HEK293 (cell line): ENCODE data around the gene LCTL.

Source experiments
- GLIS1 ChIP-seq: fragments of 450-650 bp; formaldehyde crosslinking; IDR thresholded peaks from 2 replicates; pipeline ENCODE4 v1.5.1; 2016; ENCODE audit warnings: missing biosample characterization, missing genetic modification characterization
- IKZF3 ChIP-seq: fragments of 450-650 bp; IDR thresholded peaks from 2 replicates; pipeline ENCODE4 v1.5.0; 2018; ENCODE audit warnings: missing biosample characterization, mild to moderate bottlenecking, missing genetic modification characterization, moderate library complexity
- KLF16 ChIP-seq: fragments of 450-650 bp; formaldehyde crosslinking; IDR thresholded peaks from 2 replicates; pipeline ENCODE4 v1.5.1; 2017; ENCODE audit warnings: missing biosample characterization, missing genetic modification characterization
- KLF9 ChIP-seq: fragments of 450-650 bp; formaldehyde crosslinking; IDR thresholded peaks from 2 replicates; pipeline ENCODE4 v1.5.1; 2016; ENCODE audit warnings: missing biosample characterization, missing genetic modification characterization, low read depth
- SCRT1 ChIP-seq: fragments of 450-650 bp; formaldehyde crosslinking; IDR thresholded peaks from 2 replicates; pipeline ENCODE4 v1.5.1; 2016; ENCODE audit warnings: missing biosample characterization, missing genetic modification characterization, borderline replicate concordance
- ZBTB1 ChIP-seq: fragments of 450-650 bp; formaldehyde crosslinking; IDR thresholded peaks from 2 replicates; pipeline ENCODE4 v1.5.1; 2016; ENCODE audit warnings: missing biosample characterization, missing genetic modification characterization
- ZBTB20 ChIP-seq: fragments of 450-650 bp; formaldehyde crosslinking; IDR thresholded peaks from 2 replicates; pipeline ENCODE4 v1.5.1; 2016; ENCODE audit warnings: missing biosample characterization, missing genetic modification characterization
- ZBTB48 ChIP-seq: fragments of 450-650 bp; formaldehyde crosslinking; IDR thresholded peaks from 2 replicates; pipeline ENCODE4 v1.5.1; 2016; ENCODE audit warnings: missing biosample characterization, missing genetic modification characterization
- ZBTB7A ChIP-seq: fragments of 450-650 bp; formaldehyde crosslinking; IDR thresholded peaks from 2 replicates; pipeline ENCODE4 v1.5.1; 2016; ENCODE audit warnings: low read depth, missing biosample characterization, missing genetic modification characterization
- ZFP3 ChIP-seq: fragments of 450-650 bp; formaldehyde crosslinking; IDR thresholded peaks from 2 replicates; pipeline ENCODE4 v1.5.1; 2016; ENCODE audit warnings: low read depth, missing biosample characterization, missing genetic modification characterization
- ZNF174 ChIP-seq: fragments of 450-650 bp; formaldehyde crosslinking; IDR thresholded peaks from 2 replicates; pipeline ENCODE4 v1.5.0; 2017; ENCODE audit warnings: missing biosample characterization, mild to moderate bottlenecking, missing genetic modification characterization
- ZNF184 ChIP-seq: fragments of 450-650 bp; IDR thresholded peaks from 2 replicates; pipeline ENCODE4 v1.5.1; 2018; ENCODE audit warnings: missing biosample characterization, mild to moderate bottlenecking, missing genetic modification characterization
- ZNF214 ChIP-seq: fragments of 450-650 bp; formaldehyde crosslinking; IDR thresholded peaks from 2 replicates; pipeline ENCODE4 v1.5.1; 2017; ENCODE audit warnings: missing biosample characterization, mild to moderate bottlenecking, missing genetic modification characterization, borderline replicate concordance
- ZNF239 ChIP-seq: fragments of 450-650 bp; formaldehyde crosslinking; IDR thresholded peaks from 2 replicates; pipeline ENCODE4 v1.5.1; 2016; ENCODE audit warnings: missing biosample characterization, missing genetic modification characterization
- ZNF24 ChIP-seq: fragments of 450-650 bp; formaldehyde crosslinking; IDR thresholded peaks from 2 replicates; pipeline ENCODE4 v1.5.1; 2016; ENCODE audit warnings: missing biosample characterization, missing genetic modification characterization
- ZNF404 ChIP-seq: fragments of 450-650 bp; formaldehyde crosslinking; IDR thresholded peaks from 2 replicates; pipeline ENCODE4 v1.5.1; 2017; ENCODE audit warnings: missing biosample characterization, missing genetic modification characterization
- ZNF501 ChIP-seq: fragments of 450-650 bp; formaldehyde crosslinking; IDR thresholded peaks from 2 replicates; pipeline ENCODE4 v1.5.1; 2016; ENCODE audit warnings: missing biosample characterization, missing genetic modification characterization
- ZNF621 ChIP-seq: fragments of 450-650 bp; formaldehyde crosslinking; IDR thresholded peaks from 2 replicates; pipeline ENCODE4 v1.5.1; 2017; ENCODE audit warnings: missing biosample characterization, missing genetic modification characterization
- ZNF623 ChIP-seq: fragments of 450-650 bp; formaldehyde crosslinking; IDR thresholded peaks from 2 replicates; pipeline ENCODE4 v1.5.1; 2016; ENCODE audit warnings: missing biosample characterization, missing genetic modification characterization
- ZNF777 ChIP-seq: fragments of 450-650 bp; formaldehyde crosslinking; IDR thresholded peaks from 2 replicates; pipeline ENCODE4 v1.5.1; 2017; ENCODE audit warnings: missing biosample characterization, missing genetic modification characterization, borderline replicate concordance
- TF ChIP-seq, protein P1 (sequence below): fragments of 450-650 bp; formaldehyde crosslinking; IDR thresholded peaks from 2 replicates; pipeline ENCODE4 v1.5.1; 2016; ENCODE audit warnings: missing biosample characterization, missing genetic modification characterization
- TF ChIP-seq, protein P2 (sequence below): fragments of 450-650 bp; formaldehyde crosslinking; conservative IDR thresholded peaks from 2 replicates; pipeline ENCODE4 v1.5.1; 2016; ENCODE audit warnings: low read depth, missing biosample characterization, missing genetic modification characterization
- TF ChIP-seq, protein P3 (sequence below): sonication (generic); formaldehyde crosslinking; IDR thresholded peaks from 2 replicates; pipeline ENCODE4 v1.8.1; 2022; ENCODE audit warnings: mild to moderate bottlenecking, moderate library complexity, missing genetic modification reagents
- TF ChIP-seq, protein P4 (sequence below): fragments of 450-650 bp; formaldehyde crosslinking; IDR thresholded peaks from 2 replicates; pipeline ENCODE4 v1.5.1; 2016; ENCODE audit warnings: missing biosample characterization, missing genetic modification characterization
- TF ChIP-seq, protein P5 (sequence below): IDR thresholded peaks from 2 replicates; pipeline ENCODE4 v1.6.1; 2011; ENCODE audit warnings: mild to moderate bottlenecking, low read depth, low read length, borderline replicate concordance
- TF ChIP-seq, protein P6 (sequence below): fragments of 450-650 bp; formaldehyde crosslinking; IDR thresholded peaks from 2 replicates; pipeline ENCODE4 v1.5.1; 2017; ENCODE audit warnings: missing biosample characterization, mild to moderate bottlenecking, missing genetic modification characterization, moderate library complexity

LCTL gene

DNA sequence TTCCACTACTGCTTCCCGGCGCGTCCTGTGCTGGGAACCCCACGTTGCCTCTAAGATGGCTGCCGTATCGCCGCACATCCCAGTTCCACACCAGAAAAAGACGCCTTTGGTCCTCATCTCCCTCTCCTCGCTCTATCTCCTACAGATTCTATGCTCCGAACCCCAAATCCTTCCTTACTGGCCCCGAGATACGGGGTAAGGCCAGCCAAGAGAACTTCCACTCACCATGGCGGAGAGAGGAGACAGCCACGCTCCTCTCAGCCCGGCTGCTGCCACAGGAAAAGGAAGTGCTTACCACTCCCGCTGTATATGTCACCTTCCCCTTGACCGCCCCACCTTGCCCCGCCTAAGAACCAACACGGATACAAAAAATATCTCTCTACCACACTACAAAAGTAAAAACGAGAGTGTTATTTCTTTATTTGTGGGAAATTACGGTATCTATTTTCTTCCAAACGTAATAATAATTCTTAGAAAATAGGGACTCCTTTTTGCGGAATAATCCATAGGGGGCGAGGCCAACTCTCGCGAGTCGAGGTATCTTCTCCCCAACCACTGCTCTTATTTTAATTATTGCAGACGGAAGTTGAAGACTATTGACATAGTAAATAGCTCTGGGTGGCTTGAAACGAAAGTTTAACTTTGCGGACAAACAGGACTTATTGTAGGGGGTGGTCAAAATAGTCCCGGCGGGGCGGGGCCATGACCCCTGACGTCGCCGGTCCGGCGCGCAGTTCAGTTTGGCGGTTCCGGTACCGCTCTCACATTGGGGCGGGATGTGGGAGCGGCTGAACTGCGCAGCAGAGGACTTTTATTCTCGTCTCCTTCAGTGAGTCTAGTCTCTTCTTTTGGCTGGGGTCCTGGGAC, 61.0 kb downstream of the LCTL start, which contains the start of the genes RPL4 and ZWILCH (continued):
- TF ChIP-seq, protein P1, sequence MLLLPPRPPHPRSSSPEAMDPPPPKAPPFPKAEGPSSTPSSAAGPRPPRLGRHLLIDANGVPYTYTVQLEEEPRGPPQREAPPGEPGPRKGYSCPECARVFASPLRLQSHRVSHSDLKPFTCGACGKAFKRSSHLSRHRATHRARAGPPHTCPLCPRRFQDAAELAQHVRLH = peak; percentile 97
- TF ChIP-seq, protein P2, sequence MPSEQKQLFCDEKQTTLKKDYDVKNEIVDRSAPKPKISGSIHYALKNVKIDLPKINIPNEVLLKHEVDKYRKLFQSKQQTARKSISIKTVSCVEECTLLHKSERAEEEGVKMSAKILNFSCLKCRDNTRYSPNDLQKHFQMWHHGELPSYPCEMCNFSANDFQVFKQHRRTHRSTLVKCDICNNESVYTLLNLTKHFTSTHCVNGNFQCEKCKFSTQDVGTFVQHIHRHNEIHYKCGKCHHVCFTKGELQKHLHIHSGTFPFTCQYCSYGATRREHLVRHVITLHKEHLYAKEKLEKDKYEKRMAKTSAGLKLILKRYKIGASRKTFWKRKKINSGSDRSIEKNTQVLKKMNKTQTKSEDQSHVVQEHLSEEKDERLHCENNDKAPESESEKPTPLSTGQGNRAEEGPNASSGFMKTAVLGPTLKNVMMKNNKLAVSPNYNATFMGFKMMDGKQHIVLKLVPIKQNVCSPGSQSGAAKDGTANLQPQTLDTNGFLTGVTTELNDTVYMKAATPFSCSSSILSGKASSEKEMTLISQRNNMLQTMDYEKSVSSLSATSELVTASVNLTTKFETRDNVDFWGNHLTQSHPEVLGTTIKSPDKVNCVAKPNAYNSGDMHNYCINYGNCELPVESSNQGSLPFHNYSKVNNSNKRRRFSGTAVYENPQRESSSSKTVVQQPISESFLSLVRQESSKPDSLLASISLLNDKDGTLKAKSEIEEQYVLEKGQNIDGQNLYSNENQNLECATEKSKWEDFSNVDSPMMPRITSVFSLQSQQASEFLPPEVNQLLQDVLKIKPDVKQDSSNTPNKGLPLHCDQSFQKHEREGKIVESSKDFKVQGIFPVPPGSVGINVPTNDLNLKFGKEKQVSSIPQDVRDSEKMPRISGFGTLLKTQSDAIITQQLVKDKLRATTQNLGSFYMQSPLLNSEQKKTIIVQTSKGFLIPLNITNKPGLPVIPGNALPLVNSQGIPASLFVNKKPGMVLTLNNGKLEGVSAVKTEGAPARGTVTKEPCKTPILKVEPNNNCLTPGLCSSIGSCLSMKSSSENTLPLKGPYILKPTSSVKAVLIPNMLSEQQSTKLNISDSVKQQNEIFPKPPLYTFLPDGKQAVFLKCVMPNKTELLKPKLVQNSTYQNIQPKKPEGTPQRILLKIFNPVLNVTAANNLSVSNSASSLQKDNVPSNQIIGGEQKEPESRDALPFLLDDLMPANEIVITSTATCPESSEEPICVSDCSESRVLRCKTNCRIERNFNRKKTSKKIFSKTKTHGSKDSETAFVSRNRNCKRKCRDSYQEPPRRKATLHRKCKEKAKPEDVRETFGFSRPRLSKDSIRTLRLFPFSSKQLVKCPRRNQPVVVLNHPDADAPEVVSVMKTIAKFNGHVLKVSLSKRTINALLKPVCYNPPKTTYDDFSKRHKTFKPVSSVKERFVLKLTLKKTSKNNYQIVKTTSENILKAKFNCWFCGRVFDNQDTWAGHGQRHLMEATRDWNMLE (tag by site-specific recombination) = peak; percentile 92
- TF ChIP-seq ZBTB1 (tag by site-specific recombination) = 0 out of 2 replicates have a peak, but pooled peaks have one; percentile 18
- TF ChIP-seq ZNF501 (tag by site-specific recombination) = peak; percentile 71
- TF ChIP-seq KLF9 (tag by site-specific recombination) = peak; percentile 67
- TF ChIP-seq ZBTB7A = peak; percentile 76; the same call in 1 of the 2 replicates
- TF ChIP-seq ZNF404 = no peak
- TF ChIP-seq, protein P3, sequence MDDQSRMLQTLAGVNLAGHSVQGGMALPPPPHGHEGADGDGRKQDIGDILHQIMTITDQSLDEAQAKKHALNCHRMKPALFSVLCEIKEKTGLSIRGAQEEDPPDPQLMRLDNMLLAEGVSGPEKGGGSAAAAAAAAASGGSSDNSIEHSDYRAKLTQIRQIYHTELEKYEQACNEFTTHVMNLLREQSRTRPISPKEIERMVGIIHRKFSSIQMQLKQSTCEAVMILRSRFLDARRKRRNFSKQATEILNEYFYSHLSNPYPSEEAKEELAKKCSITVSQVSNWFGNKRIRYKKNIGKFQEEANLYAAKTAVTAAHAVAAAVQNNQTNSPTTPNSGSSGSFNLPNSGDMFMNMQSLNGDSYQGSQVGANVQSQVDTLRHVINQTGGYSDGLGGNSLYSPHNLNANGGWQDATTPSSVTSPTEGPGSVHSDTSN (CRISPR knock-in tag) = no peak
- TF ChIP-seq, protein P4, sequence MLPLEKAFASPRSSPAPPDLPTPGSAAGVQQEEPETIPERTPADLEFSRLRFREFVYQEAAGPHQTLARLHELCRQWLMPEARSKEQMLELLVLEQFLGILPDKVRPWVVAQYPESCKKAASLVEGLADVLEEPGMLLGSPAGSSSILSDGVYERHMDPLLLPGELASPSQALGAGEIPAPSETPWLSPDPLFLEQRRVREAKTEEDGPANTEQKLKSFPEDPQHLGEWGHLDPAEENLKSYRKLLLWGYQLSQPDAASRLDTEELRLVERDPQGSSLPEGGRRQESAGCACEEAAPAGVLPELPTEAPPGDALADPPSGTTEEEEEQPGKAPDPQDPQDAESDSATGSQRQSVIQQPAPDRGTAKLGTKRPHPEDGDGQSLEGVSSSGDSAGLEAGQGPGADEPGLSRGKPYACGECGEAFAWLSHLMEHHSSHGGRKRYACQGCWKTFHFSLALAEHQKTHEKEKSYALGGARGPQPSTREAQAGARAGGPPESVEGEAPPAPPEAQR = peak; percentile 53; the same call in 1 of the 2 replicates
- peak; percentile 99 for TF ChIP-seq KLF16 (tag by site-specific recombination)
- TF ChIP-seq ZNF623 (tag by site-specific recombination) = no peak; the same call in 1 of the 2 replicates
- no peak for TF ChIP-seq ZFP3 (tag by site-specific recombination)
- TF ChIP-seq ZNF184 = no peak
- TF ChIP-seq GLIS1 (tag by site-specific recombination) = no peak
- no peak for TF ChIP-seq ZNF174
- TF ChIP-seq SCRT1 (tag by site-specific recombination) = no peak
- TF ChIP-seq ZNF621 (tag by site-specific recombination) = no peak
- TF ChIP-seq IKZF3 (tag by site-specific recombination) = no peak; the same call in 1 of the 2 replicates
- TF ChIP-seq ZNF777 (tag by site-specific recombination) = no peak
- TF ChIP-seq, protein P5, sequence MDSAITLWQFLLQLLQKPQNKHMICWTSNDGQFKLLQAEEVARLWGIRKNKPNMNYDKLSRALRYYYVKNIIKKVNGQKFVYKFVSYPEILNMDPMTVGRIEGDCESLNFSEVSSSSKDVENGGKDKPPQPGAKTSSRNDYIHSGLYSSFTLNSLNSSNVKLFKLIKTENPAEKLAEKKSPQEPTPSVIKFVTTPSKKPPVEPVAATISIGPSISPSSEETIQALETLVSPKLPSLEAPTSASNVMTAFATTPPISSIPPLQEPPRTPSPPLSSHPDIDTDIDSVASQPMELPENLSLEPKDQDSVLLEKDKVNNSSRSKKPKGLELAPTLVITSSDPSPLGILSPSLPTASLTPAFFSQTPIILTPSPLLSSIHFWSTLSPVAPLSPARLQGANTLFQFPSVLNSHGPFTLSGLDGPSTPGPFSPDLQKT = peak; percentile 75; the same call in 1 of the 2 replicates
- TF ChIP-seq ZNF24 (tag by site-specific recombination) = no peak; the same call in none of the 2 replicates
- TF ChIP-seq ZBTB48 (tag by site-specific recombination) = 0 out of 2 replicates have a peak, but pooled peaks have one; percentile 73
- peak; percentile 79 for TF ChIP-seq ZNF239 (tag by site-specific recombination)
- TF ChIP-seq ZBTB20 (tag by site-specific recombination) = peak; percentile 45; the same call in 1 of the 2 replicates
- TF ChIP-seq, protein P6, sequence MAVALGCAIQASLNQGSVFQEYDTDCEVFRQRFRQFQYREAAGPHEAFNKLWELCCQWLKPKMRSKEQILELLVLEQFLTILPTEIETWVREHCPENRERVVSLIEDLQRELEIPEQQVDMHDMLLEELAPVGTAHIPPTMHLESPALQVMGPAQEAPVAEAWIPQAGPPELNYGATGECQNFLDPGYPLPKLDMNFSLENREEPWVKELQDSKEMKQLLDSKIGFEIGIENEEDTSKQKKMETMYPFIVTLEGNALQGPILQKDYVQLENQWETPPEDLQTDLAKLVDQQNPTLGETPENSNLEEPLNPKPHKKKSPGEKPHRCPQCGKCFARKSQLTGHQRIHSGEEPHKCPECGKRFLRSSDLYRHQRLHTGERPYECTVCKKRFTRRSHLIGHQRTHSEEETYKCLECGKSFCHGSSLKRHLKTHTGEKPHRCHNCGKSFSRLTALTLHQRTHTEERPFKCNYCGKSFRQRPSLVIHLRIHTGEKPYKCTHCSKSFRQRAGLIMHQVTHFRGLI (tag by site-specific recombination) = peak; percentile 56; the same call in 1 of the 2 replicates
- no peak for TF ChIP-seq ZNF214
